ENCODE measurements around the gene GPRC5C. TPM values are rescaled to one million over a fixed set of nuclear protein-coding genes. Genes with fewer than 3 reads are reported as not detected.
A peak's percentile ranks its signal among the peaks of the same experiment; 100 is the strongest.

GPRC5C gene
- total and polyA plus RNA-seq, 2 of the 8 experiments (the other 6 are each of a cell fraction or from before 2014, with no cell fraction given) = 18.3 to 55.8 TPM

DNA sequence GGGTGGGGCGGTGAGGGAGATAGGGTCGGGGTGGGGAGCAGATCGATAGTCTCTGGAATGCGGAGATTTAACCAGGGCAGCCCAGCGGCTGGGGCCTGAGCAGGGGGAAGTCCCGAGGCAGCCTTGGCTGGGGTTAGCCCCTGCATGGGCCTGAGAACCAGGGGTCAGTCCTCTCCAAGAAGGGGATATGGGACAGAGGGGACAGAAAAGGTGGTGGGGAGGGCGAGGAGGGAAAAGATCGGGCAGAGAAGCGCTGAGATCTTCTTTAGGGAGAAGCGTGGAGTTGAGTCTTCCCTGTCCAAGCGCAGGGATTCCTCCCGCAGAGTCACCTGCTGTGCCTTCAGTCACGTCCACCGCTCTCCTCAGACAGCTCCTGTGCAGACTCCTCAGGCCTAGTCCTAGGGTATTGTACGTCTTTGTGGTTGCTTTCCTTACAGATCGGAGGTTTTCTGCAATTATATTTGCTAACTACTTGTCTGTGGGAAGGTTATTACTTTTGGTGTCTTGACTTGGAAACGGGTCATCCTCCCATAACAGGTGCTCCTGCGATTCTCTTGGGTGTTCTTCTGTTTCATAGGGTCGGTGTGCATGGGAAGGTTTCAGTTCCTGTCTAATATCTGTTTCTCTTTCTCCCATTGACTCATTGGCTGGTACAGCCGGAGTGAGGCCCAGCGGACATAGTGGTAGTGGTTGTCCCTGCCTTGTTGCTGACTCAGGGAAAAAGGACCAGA lies 35.5 kb downstream of the GPRC5C start:
- Histone ChIP-seq H3K23ac (ENCODE audit: insufficient read length) (no peak overlapping the region), H3K9ac (replicated peaks in 1 of 4; ENCODE audit: extremely low read depth in 1 of 4, low read depth in 3 of 4, low read length in 3 of 4) (no peak overlapping the region), H3K79me1 (ENCODE audit: low read depth, low read length) (no peaks in the 10 kb centered on the region), H4K5ac (ENCODE audit: insufficient read length, low read depth, low read length) (no peak overlapping the region), H4K20me1 (replicated peaks in 1 of 2; ENCODE audit: control insufficient read depth in 1 of 2, insufficient read depth in 2 of 2, low read length in 2 of 2) (peaks cover 0 to 8% of the 10 kb centered on the region in 2 experiments), H3K14ac (ENCODE audit: insufficient read length) (no peak overlapping the region), H3K4ac (replicated peaks; ENCODE audit: insufficient read length, low read depth, low read length) (no peak overlapping the region), H3K79me2 (ENCODE audit: control insufficient read depth in 1 of 2, insufficient read depth in 2 of 2, low read length in 2 of 2) (no peaks in the 10 kb centered on the region), H3K18ac (ENCODE audit: extremely low read depth, low read length) (no peak overlapping the region), H3K4me3 (ENCODE audit: extremely low read depth in 1 of 4, insufficient read depth in 2 of 4, low read depth in 3 of 4, low read length in 4 of 4) (peak overlapping the region; percentile 27 to 68 (median 39); a peak in 7 of 8 replicates), H2BK20ac (ENCODE audit: low read length) (no peak overlapping the region), H2AK5ac (ENCODE audit: low read depth, low read length) (no peak overlapping the region), H3K4me2 (ENCODE audit: insufficient read depth in 1 of 2, low read depth in 2 of 2, low read length in 2 of 2) (peak overlapping the region; percentile 79 to 94), H3K56ac (replicated peaks; ENCODE audit: insufficient read length, low read depth, low read length) (no peak overlapping the region), H3K9me3 (ENCODE audit: insufficient read depth in 2 of 2, low read depth in 1 of 2, low read length in 1 of 2) (no peaks in the 10 kb centered on the region), H4K91ac (replicated peaks; ENCODE audit: insufficient read length, low read length) (no peak overlapping the region), H3K23me2 (ENCODE audit: low read depth, low read length) (peaks cover 26% of the 10 kb centered on the region), H3K4me1 (replicated peaks in 1 of 4; ENCODE audit: control insufficient read depth in 3 of 4, insufficient read depth in 4 of 4, low read length in 3 of 4) (peaks cover 0 to 9% (median 2%) of the 10 kb centered on the region in 4 experiments; a peak in 2 of 7 replicates), H2BK12ac (ENCODE audit: low read depth, low read length) (no peak overlapping the region), H2BK5ac (ENCODE audit: low read depth, low read length) (no peak overlapping the region), H3K36me3 (ENCODE audit: control insufficient read depth in 2 of 4, insufficient read depth in 4 of 4, low read length in 3 of 4) (no peaks in the 10 kb centered on the region), H2BK15ac (ENCODE audit: low read length) (no peak overlapping the region), H3K27me3 (replicated peaks in 1 of 4; ENCODE audit: control insufficient read depth in 3 of 4, extremely low read depth in 1 of 4, insufficient read depth in 3 of 4, low read length in 3 of 4) (peaks cover 3 to 25% (median 22%) of the 10 kb centered on the region in 4 experiments), H2BK120ac (replicated peaks; ENCODE audit: low read depth, low read length) (no peak overlapping the region), H2AFZ (ENCODE audit: low read length) (peak overlapping the region; percentile 87; the same call in 1 of the 2 replicates), H3K27ac (ENCODE audit: low read depth, low read length) (no peak overlapping the region), H4K8ac (ENCODE audit: extremely low read depth, insufficient read depth, low read length) (no peak overlapping the region; the same call in 1 of the 2 replicates)
- DNase-seq (ENCODE audit: low read depth in 1 of 2, low spot score in 2 of 2) (no peak), FAIRE-seq (no peak)
- 49% methylated on average over 17 of the region's 21 CpGs; no CpG with 5 or more reads in 1 of the 2 experiments for WGBS, 2 experiments (ENCODE audit: extremely low coverage in 1 of 2, insufficient coverage in 1 of 2, insufficient read length in 1 of 2, insufficient replicate concordance in 2 of 2, low coverage in 1 of 2, low lambda C conversion rate in 2 of 2, missing lambda C conversion rate in 1 of 2)
- TF ChIP-seq TAF1 (IDR thresholded peaks at IDR 0.05; ENCODE audit: low read depth, low read length) (no peak), RBBP5 (IDR thresholded peaks at IDR 0.05; ENCODE audit: borderline replicate concordance, low read depth, low read length) (0 out of 2 replicates have a peak, but pooled peaks have one; percentile 1), BRCA1 (IDR thresholded peaks at IDR 0.05; ENCODE audit: low read depth, low read length) (no peak)
- CTCF ChIA-PET (ENCODE audit: partially characterized antibody) = interaction anchor here (1.8 to 4.1 kb wide), 4 partner anchors 10 to 99 kb away, joined by 5 to 19 read pairs (median 10); no protein-coding TSS in a partner anchor
- POLR2A ChIA-PET (ENCODE audit: partially characterized antibody) = interaction anchor here (0.7 kb wide), 1 partner anchor 34 kb away, joined by 3 read pairs; no protein-coding TSS in a partner anchor
